ENCODE results near the gene PCDHGA1.

PCDHGA1 gene

GRCh38 chr5:141487131-141487530, 156.8 kb downstream of the PCDHGA1 start:
- no peak overlapping the region for H3K4me3 ChIP-seq (ENCODE audit: low read depth, low read length)
- peaks cover 20% of the 10 kb centered on the region for H3K4me1 ChIP-seq (ENCODE audit: control insufficient read depth, insufficient read depth, low read length, unreplicated experiment)
- H3K27ac ChIP-seq (ENCODE audit: low read depth, low read length): no peak overlapping the region
- H3K27me3 ChIP-seq (ENCODE audit: insufficient read depth, low read length): no peaks in the 10 kb centered on the region
- no peaks in the 10 kb centered on the region for H3K36me3 ChIP-seq (ENCODE audit: insufficient read depth, low read length)
- H2AFZ ChIP-seq (ENCODE audit: low read length, unreplicated experiment): no peak overlapping the region
- no peaks in the 10 kb centered on the region for H3K79me2 ChIP-seq (ENCODE audit: control insufficient read depth, insufficient read depth, low read length, unreplicated experiment)

GRCh38 chr5:141488591-141489561, 158.6 kb downstream of the PCDHGA1 start, which contains the start of gene PCDHGC5:
TSS of gene PCDHGC5 (plus strand) at chr5:141489081. CDS start at chr5:141489241, 160 bp downstream.
- H2AFZ ChIP-seq (ENCODE audit: low read length, unreplicated experiment): no peak within 1 kb of the TSS
- no peak within 1 kb of the TSS for H3K27ac ChIP-seq (ENCODE audit: low read depth, low read length)
- no peaks in the 10 kb centered on the region for H3K36me3 ChIP-seq (ENCODE audit: insufficient read depth, low read length)
- 0 out of 2 replicates have a peak within 1 kb of the TSS, but pooled peaks have one; percentile 22 for H3K4me3 ChIP-seq (ENCODE audit: low read depth, low read length)
- no peaks in the 10 kb centered on the region for H3K27me3 ChIP-seq (ENCODE audit: insufficient read depth, low read length)
- H3K79me2 ChIP-seq (ENCODE audit: control insufficient read depth, insufficient read depth, low read length, unreplicated experiment): no peaks in the 10 kb centered on the region
- peaks cover 20% of the 10 kb centered on the region for H3K4me1 ChIP-seq (ENCODE audit: control insufficient read depth, insufficient read depth, low read length, unreplicated experiment)

GRCh38 chr5:141489841-141490240, 159.5 kb downstream of the PCDHGA1 start:
- no peaks in the 10 kb centered on the region for H3K27me3 ChIP-seq (ENCODE audit: insufficient read depth, low read length)
- H2AFZ ChIP-seq (ENCODE audit: low read length, unreplicated experiment): no peak overlapping the region
- H3K36me3 ChIP-seq (ENCODE audit: insufficient read depth, low read length): no peaks in the 10 kb centered on the region
- no peak overlapping the region for H3K4me3 ChIP-seq (ENCODE audit: low read depth, low read length)
- no peaks in the 10 kb centered on the region for H3K79me2 ChIP-seq (ENCODE audit: control insufficient read depth, insufficient read depth, low read length, unreplicated experiment)
- no peak overlapping the region for H3K27ac ChIP-seq (ENCODE audit: low read depth, low read length)
- peaks cover 20% of the 10 kb centered on the region for H3K4me1 ChIP-seq (ENCODE audit: control insufficient read depth, insufficient read depth, low read length, unreplicated experiment)

- no peaks in the 10 kb centered on the region for H3K36me3 ChIP-seq (ENCODE audit: insufficient read depth, low read length)
- no peak overlapping the region for H2AFZ ChIP-seq (ENCODE audit: low read length, unreplicated experiment)
- no peak overlapping the region for H3K4me3 ChIP-seq (ENCODE audit: low read depth, low read length)
- no peaks in the 10 kb centered on the region for H3K27me3 ChIP-seq (ENCODE audit: insufficient read depth, low read length)
- no peaks in the 10 kb centered on the region for H3K79me2 ChIP-seq (ENCODE audit: control insufficient read depth, insufficient read depth, low read length, unreplicated experiment)
- no peak overlapping the region for H3K27ac ChIP-seq (ENCODE audit: low read depth, low read length)
- H3K4me1 ChIP-seq (ENCODE audit: control insufficient read depth, insufficient read depth, low read length, unreplicated experiment): peaks cover 20% of the 10 kb centered on the region
Observed at GRCh38 chr5:141490271-141490670, 160.0 kb downstream of the PCDHGA1 start.

- no peak overlapping the region for H3K27ac ChIP-seq (ENCODE audit: low read depth, low read length)
- no peaks in the 10 kb centered on the region for H3K27me3 ChIP-seq (ENCODE audit: insufficient read depth, low read length)
- H2AFZ ChIP-seq (ENCODE audit: low read length, unreplicated experiment): no peak overlapping the region
- no peaks in the 10 kb centered on the region for H3K36me3 ChIP-seq (ENCODE audit: insufficient read depth, low read length)
- no peaks in the 10 kb centered on the region for H3K79me2 ChIP-seq (ENCODE audit: control insufficient read depth, insufficient read depth, low read length, unreplicated experiment)
- H3K4me3 ChIP-seq (ENCODE audit: low read depth, low read length): no peak overlapping the region
- H3K4me1 ChIP-seq (ENCODE audit: control insufficient read depth, insufficient read depth, low read length, unreplicated experiment): peaks cover 20% of the 10 kb centered on the region
Observed at GRCh38 chr5:141490771-141491170, 160.5 kb downstream of the PCDHGA1 start.

- H3K4me1 ChIP-seq (ENCODE audit: control insufficient read depth, insufficient read depth, low read length, unreplicated experiment): peaks cover 20% of the 10 kb centered on the region
- H2AFZ ChIP-seq (ENCODE audit: low read length, unreplicated experiment): no peak overlapping the region
- H3K36me3 ChIP-seq (ENCODE audit: insufficient read depth, low read length): no peaks in the 10 kb centered on the region
- H3K4me3 ChIP-seq (ENCODE audit: low read depth, low read length): no peak overlapping the region
- H3K27me3 ChIP-seq (ENCODE audit: insufficient read depth, low read length): no peaks in the 10 kb centered on the region
- H3K79me2 ChIP-seq (ENCODE audit: control insufficient read depth, insufficient read depth, low read length, unreplicated experiment): no peaks in the 10 kb centered on the region
- no peak overlapping the region for H3K27ac ChIP-seq (ENCODE audit: low read depth, low read length)
Observed at GRCh38 chr5:141491323-141492167, 161.2 kb downstream of the PCDHGA1 start.

- H2AFZ ChIP-seq (ENCODE audit: low read length, unreplicated experiment): no peak overlapping the region
- H3K4me1 ChIP-seq (ENCODE audit: control insufficient read depth, insufficient read depth, low read length, unreplicated experiment): peaks cover 20% of the 10 kb centered on the region
- H3K79me2 ChIP-seq (ENCODE audit: control insufficient read depth, insufficient read depth, low read length, unreplicated experiment): no peaks in the 10 kb centered on the region
- H3K4me3 ChIP-seq (ENCODE audit: low read depth, low read length): no peak overlapping the region
- H3K36me3 ChIP-seq (ENCODE audit: insufficient read depth, low read length): no peaks in the 10 kb centered on the region
- H3K27ac ChIP-seq (ENCODE audit: low read depth, low read length): no peak overlapping the region
- H3K27me3 ChIP-seq (ENCODE audit: insufficient read depth, low read length): no peaks in the 10 kb centered on the region
Observed at GRCh38 chr5:141492168-141492885, 162.0 kb downstream of the PCDHGA1 start.

- H3K27me3 ChIP-seq (ENCODE audit: insufficient read depth, low read length): no peaks in the 10 kb centered on the region
- H3K79me2 ChIP-seq (ENCODE audit: control insufficient read depth, insufficient read depth, low read length, unreplicated experiment): no peaks in the 10 kb centered on the region
- no peak overlapping the region for H3K4me3 ChIP-seq (ENCODE audit: low read depth, low read length)
- no peak overlapping the region for H3K27ac ChIP-seq (ENCODE audit: low read depth, low read length)
- H2AFZ ChIP-seq (ENCODE audit: low read length, unreplicated experiment): no peak overlapping the region
- H3K4me1 ChIP-seq (ENCODE audit: control insufficient read depth, insufficient read depth, low read length, unreplicated experiment): peaks cover 12% of the 10 kb centered on the region
- no peaks in the 10 kb centered on the region for H3K36me3 ChIP-seq (ENCODE audit: insufficient read depth, low read length)
Observed at GRCh38 chr5:141493500-141494422, 163.4 kb downstream of the PCDHGA1 start.

- no peak overlapping the region for H3K4me3 ChIP-seq (ENCODE audit: low read depth, low read length)
- no peaks in the 10 kb centered on the region for H3K27me3 ChIP-seq (ENCODE audit: insufficient read depth, low read length)
- no peak overlapping the region for H2AFZ ChIP-seq (ENCODE audit: low read length, unreplicated experiment)
- no peak overlapping the region for H3K27ac ChIP-seq (ENCODE audit: low read depth, low read length)
- H3K36me3 ChIP-seq (ENCODE audit: insufficient read depth, low read length): no peaks in the 10 kb centered on the region
- H3K79me2 ChIP-seq (ENCODE audit: control insufficient read depth, insufficient read depth, low read length, unreplicated experiment): no peaks in the 10 kb centered on the region
- H3K4me1 ChIP-seq (ENCODE audit: control insufficient read depth, insufficient read depth, low read length, unreplicated experiment): peaks cover under 1% of the 10 kb centered on the region
Observed at GRCh38 chr5:141494761-141495452, 164.6 kb downstream of the PCDHGA1 start.
